K562 (cell line): Measurements from ENCODE around the gene CEMIP2. TPM values are rescaled to one million over a fixed set of nuclear protein-coding genes. Genes with fewer than 3 reads are reported as not detected.

Experiments
- MNT ChIP-seq, 2 experiments: fragments of 450-650 bp; conservative IDR thresholded peaks; 2 replicates each; pipeline ENCODE4 v1.6.1; 2017; ENCODE audit warnings: mild to moderate bottlenecking in 2 of 2, moderate library complexity in 2 of 2
- ZBTB11 ChIP-seq, 3 experiments: fragments of 200-800 bp in 1 of 3; fragments of 250-450 bp in 1 of 3; fragments of 450-650 bp in 1 of 3; sonication (Bioruptor Pico) in 1 of 3; sonication (Bioruptor generic) in 1 of 3; formaldehyde crosslinking in 1 of 3; IDR thresholded peaks; 2 replicates each; pipeline versions ENCODE4 v1.6.1 to v1.8.0; 2016 to 2022; ENCODE audit warnings: mild to moderate bottlenecking in 2 of 3, missing genetic modification characterization in 2 of 3, missing compliant biosample characterization in 1 of 3, moderate library complexity in 1 of 3
- polyA plus RNA-seq, 8 experiments: library from polyadenylated mRNA; depleted of rRNA in 4 of 8; stranded (reverse) in 5 of 8; unstranded in 3 of 8; fragments of >200 nt; fragmentation: Nextera tagmentation in 2 of 8; fragmentation: Illumina TruSeq in 1 of 8; extraction: Ambion mirVana in 2 of 8; extraction: Trizol in 1 of 8; gene quantifications; 2 replicates each; pipeline versions ENCODE4 v1.2.1 to v1.2.3, GENCODE V29; 2011 to 2014; ENCODE audit warnings: inconsistent platforms in 1 of 8, missing spikeins in 1 of 8
- total RNA-seq, 7 experiments: library from RNA; depleted of rRNA in 6 of 7; stranded (reverse); fragments of >200 nt in 6 of 7; fragmentation: Illumina TruSeq in 2 of 7; extraction: Trizol in 2 of 7; gene quantifications; 2 replicates each; pipeline versions ENCODE4 v1.2.1 to v1.2.3, GENCODE V29; 2011 to 2021; ENCODE audit warnings: low replicate concordance in 1 of 7

Gene CEMIP2
- total and polyA plus RNA-seq, 9 of the 15 experiments (the other 6 are each of a cell fraction or from before 2014, with no cell fraction given), result 5.4 to 29.9 (median 14.2) TPM

GRCh38 chr9:71742703-71743102, 25.6 kb downstream of the CEMIP2 start (continued):
- TF ChIP-seq ZBTB11 (CRISPR knock-in tag; IDR thresholded peaks at IDR 0.05) (peak in 1 of 3 experiments; percentile 2; a peak in 1 of 6 replicates), MNT (conservative IDR thresholded peaks at IDR 0.05) (peak in 1 of 2 experiments; percentile 19; a peak in 1 of 4 replicates)
